AG04450 (cell line): ENCODE results near the gene SUPT20HL2. TPM values are rescaled to one million over a fixed set of nuclear protein-coding genes. Genes with fewer than 3 reads are reported as not detected.

Experiments used
- CTCF ChIA-PET: fragments of 300-600, 350-600 bp; formaldehyde crosslinking; extraction: SDS; loops from one replicate; lab custom pipeline; 2022; ENCODE audit warnings: antibody characterized with exemption, inconsistent platforms; lab: Charles Lee
- POLR2A ChIA-PET: fragments of 350-600 bp; formaldehyde crosslinking; extraction: SDS; loops from one replicate; lab custom pipeline; 2021; ENCODE audit warnings: antibody characterized with exemption, inconsistent platforms; lab: Yijun Ruan, JAX
- DNase-seq: peaks from one replicate; pipeline ENCODE4 v3.0.0-alpha.2; 2011; ENCODE audit warnings: low read depth, low spot score
- H3K27ac ChIP-seq: one replicate; pipeline ENCODE4 v1.5.1; 2012; ENCODE audit warnings: low read depth, low read length, control low read depth
- H3K27me3 ChIP-seq: one replicate; pipeline ENCODE4 v1.6.0; 2012; ENCODE audit warnings: low read length; ENCODE audit not compliant: control insufficient read depth, insufficient read depth
- H3K4me3 ChIP-seq: 2 replicates; pipeline ENCODE4 v1.5.1; 2011; ENCODE audit warnings: mild to moderate bottlenecking, low read depth, low read length, control low read depth
- H3K9me3 ChIP-seq: 2 replicates; pipeline ENCODE4 v1.5.1; 2012; ENCODE audit warnings: low read length; ENCODE audit not compliant: control insufficient read depth, insufficient read depth
- polyA plus RNA-seq: library from polyadenylated mRNA; depleted of rRNA; stranded (reverse); fragments of >200 nt; gene quantifications from 2 replicates; pipeline ENCODE4 v1.2.3, GENCODE V29; 2011; rRNA removed
- TF ChIP-seq, protein P1 (sequence below): IDR thresholded peaks from 2 replicates; pipeline ENCODE4 v1.5.1; 2011; ENCODE audit warnings: low read depth, low read length, control low read depth, inconsistent platforms

Gene SUPT20HL2
- polyA plus RNA-seq, 1 experiment: not detected

DNA sequence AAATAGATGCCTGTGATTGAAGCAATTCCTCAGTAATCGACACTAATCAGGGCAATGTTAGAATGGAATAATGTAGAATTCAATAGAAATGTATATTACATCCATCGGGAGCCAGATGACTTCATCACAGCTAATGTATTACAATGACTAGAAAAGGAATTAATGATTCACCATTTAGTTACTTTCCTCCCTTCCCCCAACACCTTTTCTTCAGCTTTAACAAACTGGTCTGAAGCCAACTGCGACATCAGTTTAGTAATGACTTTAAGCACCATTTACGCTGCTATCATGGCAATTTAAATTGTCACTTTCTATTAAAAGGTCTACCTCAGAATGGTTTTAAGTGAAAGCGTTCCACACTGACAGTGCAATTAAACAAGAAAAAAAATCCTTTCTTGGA is 45.1 kb downstream of the SUPT20HL2 start:
- H3K9me3 ChIP-seq: no peaks in the 10 kb centered on the region
- TF ChIP-seq, protein P1, sequence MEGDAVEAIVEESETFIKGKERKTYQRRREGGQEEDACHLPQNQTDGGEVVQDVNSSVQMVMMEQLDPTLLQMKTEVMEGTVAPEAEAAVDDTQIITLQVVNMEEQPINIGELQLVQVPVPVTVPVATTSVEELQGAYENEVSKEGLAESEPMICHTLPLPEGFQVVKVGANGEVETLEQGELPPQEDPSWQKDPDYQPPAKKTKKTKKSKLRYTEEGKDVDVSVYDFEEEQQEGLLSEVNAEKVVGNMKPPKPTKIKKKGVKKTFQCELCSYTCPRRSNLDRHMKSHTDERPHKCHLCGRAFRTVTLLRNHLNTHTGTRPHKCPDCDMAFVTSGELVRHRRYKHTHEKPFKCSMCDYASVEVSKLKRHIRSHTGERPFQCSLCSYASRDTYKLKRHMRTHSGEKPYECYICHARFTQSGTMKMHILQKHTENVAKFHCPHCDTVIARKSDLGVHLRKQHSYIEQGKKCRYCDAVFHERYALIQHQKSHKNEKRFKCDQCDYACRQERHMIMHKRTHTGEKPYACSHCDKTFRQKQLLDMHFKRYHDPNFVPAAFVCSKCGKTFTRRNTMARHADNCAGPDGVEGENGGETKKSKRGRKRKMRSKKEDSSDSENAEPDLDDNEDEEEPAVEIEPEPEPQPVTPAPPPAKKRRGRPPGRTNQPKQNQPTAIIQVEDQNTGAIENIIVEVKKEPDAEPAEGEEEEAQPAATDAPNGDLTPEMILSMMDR: no peak
- CTCF ChIA-PET: interaction anchor here (1.4 kb wide), 1 partner anchor 9 kb away, joined by 4 read pairs; no protein-coding TSS in a partner anchor
- POLR2A ChIA-PET: no interaction called here
- no peaks in the 10 kb centered on the region for H3K27me3 ChIP-seq
- H3K27ac ChIP-seq: no peak overlapping the region
- no peak for DNase-seq
- H3K4me3 ChIP-seq: no peak overlapping the region

DNA sequence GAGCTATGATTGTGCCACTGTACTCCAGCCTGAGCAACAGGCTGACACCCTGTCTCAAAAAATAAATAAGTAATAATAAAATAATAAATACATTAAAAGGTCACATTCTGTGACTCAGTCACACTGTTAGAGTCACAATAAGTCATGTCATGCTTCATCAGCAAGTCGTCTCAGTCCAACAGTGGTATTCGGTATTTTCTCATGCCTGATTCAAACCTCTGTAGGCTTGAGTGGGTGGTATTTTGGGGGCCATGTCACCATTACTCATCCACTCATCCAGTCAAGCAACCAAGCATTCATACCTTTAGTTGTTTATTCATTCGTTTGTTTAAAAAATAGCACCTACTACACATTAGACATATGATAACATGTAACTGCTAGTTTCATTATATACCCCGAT is 46.9 kb downstream of the SUPT20HL2 start:
- H3K9me3 ChIP-seq: no peaks in the 10 kb centered on the region
- no peak overlapping the region for H3K4me3 ChIP-seq
- TF ChIP-seq, protein P1: no peak
- H3K27me3 ChIP-seq: no peaks in the 10 kb centered on the region
- ChIA-PET POLR2A (no interaction called here), CTCF (no interaction called here)
- no peak overlapping the region for H3K27ac ChIP-seq
- no peak for DNase-seq

DNA sequence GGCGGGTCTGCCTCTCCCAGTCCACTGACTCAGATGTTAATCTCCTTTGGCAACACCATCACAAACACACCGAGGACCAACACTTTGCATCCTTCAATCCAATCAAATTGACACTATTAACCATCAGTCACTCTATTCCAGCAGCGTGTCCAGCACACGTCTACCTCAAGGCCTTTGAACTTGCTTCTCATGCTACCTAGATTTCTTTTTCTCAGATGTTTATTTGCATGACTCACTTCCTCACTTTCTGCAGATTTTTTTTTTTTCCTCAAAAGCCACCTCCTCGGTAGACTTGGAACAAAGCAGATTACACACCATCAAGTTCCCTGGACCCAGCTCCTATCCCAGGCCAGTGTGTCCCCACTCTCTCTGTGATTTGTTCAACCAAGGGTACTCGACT is 49.5 kb downstream of the SUPT20HL2 start:
- H3K27me3 ChIP-seq: no peaks in the 10 kb centered on the region
- ChIA-PET CTCF (no interaction called here), POLR2A (no interaction called here)
- no peak overlapping the region for H3K27ac ChIP-seq
- no peak overlapping the region for H3K4me3 ChIP-seq
- DNase-seq: no peak
- H3K9me3 ChIP-seq: no peaks in the 10 kb centered on the region
- TF ChIP-seq, protein P1: no peak

DNA sequence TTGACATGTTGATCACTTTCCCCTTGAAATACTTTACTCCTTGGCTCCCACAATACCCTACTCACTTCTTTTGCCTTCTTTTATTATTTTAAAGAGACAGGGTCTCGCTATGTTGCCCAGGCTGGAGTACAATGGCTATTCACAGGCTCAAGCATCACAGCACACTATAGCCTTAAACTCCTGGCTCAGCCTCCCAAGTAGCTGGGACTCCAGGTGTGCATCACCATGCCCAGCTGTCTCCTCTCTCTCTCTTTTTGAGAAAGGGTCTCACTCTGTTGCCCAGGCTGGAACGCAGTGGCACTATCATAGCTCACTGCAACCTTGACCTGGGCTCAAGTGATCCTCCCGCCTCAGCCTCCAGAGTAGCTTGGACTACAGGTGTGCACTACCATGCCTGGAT is 51.6 kb downstream of the SUPT20HL2 start:
- H3K9me3 ChIP-seq: no peaks in the 10 kb centered on the region
- DNase-seq: no peak
- no peak overlapping the region for H3K4me3 ChIP-seq
- no peaks in the 10 kb centered on the region for H3K27me3 ChIP-seq
- H3K27ac ChIP-seq: no peak overlapping the region
- TF ChIP-seq, protein P1: no peak
- ChIA-PET CTCF (no interaction called here), POLR2A (no interaction called here)

Other genes with a start within 250 kb of the SUPT20HL2 start
- 16.2 and 23.1 TPM in 2 replicates for gene ZFX, start 164.3 kb downstream of the SUPT20HL2 start, polyA plus RNA-seq
- not detected in 2 replicates for gene SUPT20HL1, start 46.6 kb upstream of the SUPT20HL2 start, polyA plus RNA-seq
- gene PDK3, start 151.2 kb upstream of the SUPT20HL2 start, polyA plus RNA-seq: 2.9 and 3.0 TPM in 2 replicates